WTC11 (cell line): Measurements from ENCODE around the gene CDX1. TPM values are rescaled to one million over a fixed set of nuclear protein-coding genes. Genes with fewer than 3 reads are reported as not detected.

Source experiments
- ATAC-seq: fragments of 200-7000 bp; cut with Tn5 transposase; 2 replicates; pipeline ENCODE4 v1.10.0; 2021; ENCODE audit warnings: mild to moderate bottlenecking, moderate library complexity
- Bru-seq: library from RNA; stranded (reverse); fragments of 400-500 nt; gene quantifications from one replicate; lab custom pipeline; 2021; lab: Mats Ljungman, UMichigan
- CTCF ChIA-PET: fragments of 300-600 bp; sonication (Branson Sonifier 250); formaldehyde crosslinking; loops from one replicate; lab custom pipeline; 2021; ENCODE audit warnings: antibody characterized with exemption; lab: Charles Lee
- POLR2A ChIA-PET: fragments of 350-600 bp; sonication (Branson Sonifier 250); formaldehyde crosslinking; loops from one replicate; lab custom pipeline; 2021; ENCODE audit warnings: antibody characterized with exemption; lab: Charles Lee
- DNase-seq: peaks from one replicate; pipeline ENCODE4 v3.0.0; 2021; ENCODE audit warnings: low spot score
- H3K27ac Mint-ChIP-seq: 2 replicates; pipeline ENCODE4 v1.8.0; 2021; ENCODE audit warnings: mixed read lengths
- H3K27me3 Mint-ChIP-seq: 2 replicates; pipeline ENCODE4 v1.8.0; 2021; ENCODE audit warnings: low read depth, mild to moderate bottlenecking, moderate library complexity, mixed read lengths
- H3K36me3 Mint-ChIP-seq: 2 replicates; pipeline ENCODE4 v1.8.0; 2021; ENCODE audit warnings: mixed read lengths
- H3K4me1 Mint-ChIP-seq: 2 replicates; pipeline ENCODE4 v1.8.0; 2022; ENCODE audit warnings: mixed read lengths
- H3K4me3 Mint-ChIP-seq: 2 replicates; pipeline ENCODE4 v1.8.0; 2021; ENCODE audit warnings: mild to moderate bottlenecking, moderate library complexity, mixed read lengths
- H3K9me3 Mint-ChIP-seq: 2 replicates; pipeline ENCODE4 v1.8.0; 2021; ENCODE audit warnings: mixed read lengths
- CREM ChIP-seq: sonication (generic); formaldehyde crosslinking; IDR thresholded peaks from 2 replicates; pipeline ENCODE4 v1.8.1; 2022; ENCODE audit warnings: mild to moderate bottlenecking, missing genetic modification reagents, moderate library complexity
- ETV6 ChIP-seq: sonication (generic); formaldehyde crosslinking; IDR thresholded peaks from 2 replicates; pipeline ENCODE4 v1.8.1; 2022; ENCODE audit warnings: mild to moderate bottlenecking, missing genetic modification reagents
- HMGA2 ChIP-seq: fragments of 250-450 bp; sonication (Bioruptor Pico); IDR thresholded peaks from 2 replicates; pipeline ENCODE4 v1.4.0; 2021; ENCODE audit warnings: mild to moderate bottlenecking, moderate library complexity
- JUN ChIP-seq: sonication (generic); formaldehyde crosslinking; IDR thresholded peaks from 2 replicates; pipeline ENCODE4 v1.8.0; 2023; ENCODE audit warnings: mild to moderate bottlenecking, missing genetic modification reagents
- MXD4 ChIP-seq: fragments of 250-450 bp; sonication (Bioruptor Pico); IDR thresholded peaks from 2 replicates; pipeline ENCODE4 v1.8.0; 2021; ENCODE audit warnings: mild to moderate bottlenecking, moderate library complexity, borderline replicate concordance
- MYBL2 ChIP-seq: sonication (generic); formaldehyde crosslinking; IDR thresholded peaks from 2 replicates; pipeline ENCODE4 v1.8.1; 2023; ENCODE audit warnings: mild to moderate bottlenecking, moderate library complexity, missing genetic modification reagents
- OVOL2 ChIP-seq: fragments of 250-450 bp; sonication (Bioruptor Pico); IDR thresholded peaks from 2 replicates; pipeline ENCODE4 v1.9.0; 2021; ENCODE audit warnings: mild to moderate bottlenecking, borderline replicate concordance
- SMAD3 ChIP-seq: sonication (generic); formaldehyde crosslinking; IDR thresholded peaks from 2 replicates; pipeline ENCODE4 v1.8.0; 2022; ENCODE audit warnings: missing genetic modification reagents, mild to moderate bottlenecking, borderline replicate concordance
- SP1 ChIP-seq: sonication (generic); formaldehyde crosslinking; conservative IDR thresholded peaks from 2 replicates; pipeline ENCODE4 v1.8.1; 2022; ENCODE audit warnings: missing genetic modification reagents
- TEAD1 ChIP-seq: sonication (generic); formaldehyde crosslinking; IDR thresholded peaks from 2 replicates; pipeline ENCODE4 v1.8.0; 2022; ENCODE audit warnings: mild to moderate bottlenecking, missing genetic modification reagents
- long read RNA-seq, 3 experiments: library from RNA in 1 of 3; library from capped mRNA in 1 of 3; library from polyadenylated mRNA in 1 of 3; unstranded in 2 of 3; stranded (forward) in 1 of 3; transcript quantifications; one replicate each; pipeline ENCODE4 v2.0.0, GENCODE V29; 2021
- total RNA-seq: library from RNA; stranded (reverse); gene quantifications from 3 replicates; pipeline ENCODE4 v1.2.3, GENCODE V29; 2021
- TF ChIP-seq, protein P1 (sequence below): sonication (generic); formaldehyde crosslinking; conservative IDR thresholded peaks from 2 replicates; pipeline ENCODE4 v1.8.1; 2023; ENCODE audit warnings: mild to moderate bottlenecking, low read depth, missing genetic modification reagents, moderate library complexity
- TF ChIP-seq, protein P2 (sequence below): fragments of 250-450 bp; sonication (Bioruptor Pico); IDR thresholded peaks from 2 replicates; pipeline ENCODE4 v2.1.2; 2022; ENCODE audit warnings: mild to moderate bottlenecking, moderate library complexity
- TF ChIP-seq, protein P3 (sequence below): sonication (generic); formaldehyde crosslinking; IDR thresholded peaks from 2 replicates; pipeline ENCODE4 v1.8.1; 2022; ENCODE audit warnings: low read depth, mild to moderate bottlenecking, moderate library complexity, missing genetic modification reagents, borderline replicate concordance
- TF ChIP-seq, protein P4 (sequence below): fragments of 250-450 bp; sonication (Bioruptor Pico); IDR thresholded peaks from 2 replicates; pipeline ENCODE4 v1.9.0; 2021; ENCODE audit warnings: mild to moderate bottlenecking
- TF ChIP-seq, protein P5 (sequence below): sonication (generic); formaldehyde crosslinking; IDR thresholded peaks from 2 replicates; pipeline ENCODE4 v1.8.0; 2022; ENCODE audit warnings: mild to moderate bottlenecking, missing genetic modification reagents

CDX1 gene
- total RNA-seq (0.09 to 0.14 TPM (median 0.13 TPM) in 3 replicates), Bru-seq, nascent RNA (percentile 5 among the genes with signal in this experiment)
- long read RNA-seq, experiment 1 = 0 reads
- long read RNA-seq, experiment 2 = 0 reads
- long read RNA-seq, experiment 3 = 0 reads

DNA sequence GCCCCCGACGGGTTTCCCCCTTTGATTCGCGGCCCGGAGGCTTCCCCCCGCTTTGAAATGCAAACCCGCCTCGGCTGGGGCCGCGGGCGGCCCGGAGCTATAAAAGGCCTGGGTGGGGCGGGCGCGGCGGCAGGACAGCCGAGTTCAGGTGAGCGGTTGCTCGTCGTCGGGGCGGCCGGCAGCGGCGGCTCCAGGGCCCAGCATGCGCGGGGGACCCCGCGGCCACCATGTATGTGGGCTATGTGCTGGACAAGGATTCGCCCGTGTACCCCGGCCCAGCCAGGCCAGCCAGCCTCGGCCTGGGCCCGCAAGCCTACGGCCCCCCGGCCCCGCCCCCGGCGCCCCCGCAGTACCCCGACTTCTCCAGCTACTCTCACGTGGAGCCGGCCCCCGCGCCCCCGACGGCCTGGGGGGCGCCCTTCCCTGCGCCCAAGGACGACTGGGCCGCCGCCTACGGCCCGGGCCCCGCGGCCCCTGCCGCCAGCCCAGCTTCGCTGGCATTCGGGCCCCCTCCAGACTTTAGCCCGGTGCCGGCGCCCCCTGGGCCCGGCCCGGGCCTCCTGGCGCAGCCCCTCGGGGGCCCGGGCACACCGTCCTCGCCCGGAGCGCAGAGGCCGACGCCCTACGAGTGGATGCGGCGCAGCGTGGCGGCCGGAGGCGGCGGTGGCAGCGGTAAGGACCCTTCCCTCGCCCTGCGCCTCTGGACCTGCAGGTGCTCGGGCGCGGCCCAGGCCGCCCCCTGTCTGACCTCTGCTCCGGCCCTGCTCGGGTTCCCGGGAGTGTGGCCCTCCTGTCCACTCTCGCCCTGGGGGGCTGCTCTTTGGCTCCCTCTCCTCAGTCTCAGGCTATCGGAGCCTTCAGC, at the start of gene CDX1:
CDX1 (plus strand) TSS at position 129 of the 862 bp plus-strand sequence; CDS start at position 228, 99 bp downstream.
- H3K4me3 Mint-ChIP-seq = peak within 1 kb of the TSS; percentile 55
- DNase-seq (peak; percentile 59), ATAC-seq (peak; percentile 21)
- no peaks in the 10 kb centered on the region for H3K9me3 Mint-ChIP-seq
- H3K36me3 Mint-ChIP-seq = no peaks in the 10 kb centered on the region
- H3K27ac Mint-ChIP-seq = no peak within 1 kb of the TSS
- CTCF ChIA-PET = interaction anchor here (0.6 to 1.9 kb wide), 9 partner anchors 8 to 391 kb away, joined by 3 to 10 read pairs (median 3); no protein-coding TSS in a partner anchor
- H3K27me3 Mint-ChIP-seq = peaks cover 93% of the 10 kb centered on the region
- POLR2A ChIA-PET = interaction anchor here (0.7 kb wide), 2 partner anchors 84 to 1287 kb away, joined by 3 read pairs; no protein-coding TSS in a partner anchor
- TF ChIP-seq, protein P1, sequence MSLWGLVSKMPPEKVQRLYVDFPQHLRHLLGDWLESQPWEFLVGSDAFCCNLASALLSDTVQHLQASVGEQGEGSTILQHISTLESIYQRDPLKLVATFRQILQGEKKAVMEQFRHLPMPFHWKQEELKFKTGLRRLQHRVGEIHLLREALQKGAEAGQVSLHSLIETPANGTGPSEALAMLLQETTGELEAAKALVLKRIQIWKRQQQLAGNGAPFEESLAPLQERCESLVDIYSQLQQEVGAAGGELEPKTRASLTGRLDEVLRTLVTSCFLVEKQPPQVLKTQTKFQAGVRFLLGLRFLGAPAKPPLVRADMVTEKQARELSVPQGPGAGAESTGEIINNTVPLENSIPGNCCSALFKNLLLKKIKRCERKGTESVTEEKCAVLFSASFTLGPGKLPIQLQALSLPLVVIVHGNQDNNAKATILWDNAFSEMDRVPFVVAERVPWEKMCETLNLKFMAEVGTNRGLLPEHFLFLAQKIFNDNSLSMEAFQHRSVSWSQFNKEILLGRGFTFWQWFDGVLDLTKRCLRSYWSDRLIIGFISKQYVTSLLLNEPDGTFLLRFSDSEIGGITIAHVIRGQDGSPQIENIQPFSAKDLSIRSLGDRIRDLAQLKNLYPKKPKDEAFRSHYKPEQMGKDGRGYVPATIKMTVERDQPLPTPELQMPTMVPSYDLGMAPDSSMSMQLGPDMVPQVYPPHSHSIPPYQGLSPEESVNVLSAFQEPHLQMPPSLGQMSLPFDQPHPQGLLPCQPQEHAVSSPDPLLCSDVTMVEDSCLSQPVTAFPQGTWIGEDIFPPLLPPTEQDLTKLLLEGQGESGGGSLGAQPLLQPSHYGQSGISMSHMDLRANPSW = no peak
- TF ChIP-seq HMGA2 (CRISPR knock-in tag) = no peak
- TF ChIP-seq SP1 (CRISPR knock-in tag) = 0 out of 2 replicates have a peak, but pooled peaks have one; percentile 19
- no peak for TF ChIP-seq MYBL2 (CRISPR knock-in tag)
- TF ChIP-seq ETV6 (CRISPR knock-in tag) = no peak
- TF ChIP-seq, protein P2, sequence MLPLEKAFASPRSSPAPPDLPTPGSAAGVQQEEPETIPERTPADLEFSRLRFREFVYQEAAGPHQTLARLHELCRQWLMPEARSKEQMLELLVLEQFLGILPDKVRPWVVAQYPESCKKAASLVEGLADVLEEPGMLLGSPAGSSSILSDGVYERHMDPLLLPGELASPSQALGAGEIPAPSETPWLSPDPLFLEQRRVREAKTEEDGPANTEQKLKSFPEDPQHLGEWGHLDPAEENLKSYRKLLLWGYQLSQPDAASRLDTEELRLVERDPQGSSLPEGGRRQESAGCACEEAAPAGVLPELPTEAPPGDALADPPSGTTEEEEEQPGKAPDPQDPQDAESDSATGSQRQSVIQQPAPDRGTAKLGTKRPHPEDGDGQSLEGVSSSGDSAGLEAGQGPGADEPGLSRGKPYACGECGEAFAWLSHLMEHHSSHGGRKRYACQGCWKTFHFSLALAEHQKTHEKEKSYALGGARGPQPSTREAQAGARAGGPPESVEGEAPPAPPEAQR (CRISPR knock-in tag) = no peak
- TF ChIP-seq CREM = no peak
- no peak for TF ChIP-seq MXD4 (CRISPR knock-in tag)
- TF ChIP-seq, protein P3, sequence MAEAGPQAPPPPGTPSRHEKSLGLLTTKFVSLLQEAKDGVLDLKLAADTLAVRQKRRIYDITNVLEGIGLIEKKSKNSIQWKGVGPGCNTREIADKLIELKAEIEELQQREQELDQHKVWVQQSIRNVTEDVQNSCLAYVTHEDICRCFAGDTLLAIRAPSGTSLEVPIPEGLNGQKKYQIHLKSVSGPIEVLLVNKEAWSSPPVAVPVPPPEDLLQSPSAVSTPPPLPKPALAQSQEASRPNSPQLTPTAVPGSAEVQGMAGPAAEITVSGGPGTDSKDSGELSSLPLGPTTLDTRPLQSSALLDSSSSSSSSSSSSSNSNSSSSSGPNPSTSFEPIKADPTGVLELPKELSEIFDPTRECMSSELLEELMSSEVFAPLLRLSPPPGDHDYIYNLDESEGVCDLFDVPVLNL = no peak
- peaks cover 24% of the 10 kb centered on the region for H3K4me1 Mint-ChIP-seq

DNA sequence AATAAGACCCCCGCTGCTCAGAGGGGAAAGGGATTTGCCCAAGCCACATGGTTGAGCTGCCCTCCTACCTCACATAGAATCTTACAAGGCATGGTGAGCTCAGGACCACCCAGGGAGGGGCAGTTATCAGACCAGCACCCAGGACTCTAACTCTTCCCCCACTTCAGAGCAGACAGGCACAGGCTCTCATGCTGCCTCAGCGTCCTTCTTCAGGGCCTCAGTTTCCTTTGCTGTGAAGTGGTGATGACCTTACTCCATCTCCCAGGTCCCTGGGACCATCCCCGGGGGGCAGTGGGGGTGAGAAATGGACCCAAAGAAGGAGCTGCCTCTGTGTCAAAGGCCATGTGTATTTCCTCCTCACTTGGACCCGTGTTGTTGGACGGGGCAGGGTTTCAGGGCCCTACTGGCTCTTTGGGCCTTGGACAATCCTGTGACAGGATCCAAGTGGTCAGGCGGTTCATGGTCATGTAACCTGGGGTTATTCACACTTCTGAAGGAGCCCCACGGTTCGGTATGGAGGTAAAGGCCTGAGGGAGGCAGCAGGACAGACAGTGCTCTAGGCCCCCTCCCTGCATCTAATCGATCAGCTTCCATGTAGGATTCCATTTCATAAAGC, 48.5 kb upstream of the CDX1 start:
- H3K4me1 Mint-ChIP-seq = peaks cover 13% of the 10 kb centered on the region
- H3K4me3 Mint-ChIP-seq = no peak overlapping the region
- H3K9me3 Mint-ChIP-seq = no peaks in the 10 kb centered on the region
- ChIA-PET CTCF (interaction anchor here (1.0 kb wide), 1 partner anchor 100 kb away, joined by 3 read pairs; no protein-coding TSS in a partner anchor), POLR2A (no interaction called here)
- no peaks in the 10 kb centered on the region for H3K36me3 Mint-ChIP-seq
- no peaks in the 10 kb centered on the region for H3K27me3 Mint-ChIP-seq
- ATAC-seq (no peak), DNase-seq (no peak)
- no peak for TF ChIP-seq JUN (CRISPR knock-in tag)
- no peak for TF ChIP-seq SP1 (CRISPR knock-in tag)
- TF ChIP-seq, protein P4, sequence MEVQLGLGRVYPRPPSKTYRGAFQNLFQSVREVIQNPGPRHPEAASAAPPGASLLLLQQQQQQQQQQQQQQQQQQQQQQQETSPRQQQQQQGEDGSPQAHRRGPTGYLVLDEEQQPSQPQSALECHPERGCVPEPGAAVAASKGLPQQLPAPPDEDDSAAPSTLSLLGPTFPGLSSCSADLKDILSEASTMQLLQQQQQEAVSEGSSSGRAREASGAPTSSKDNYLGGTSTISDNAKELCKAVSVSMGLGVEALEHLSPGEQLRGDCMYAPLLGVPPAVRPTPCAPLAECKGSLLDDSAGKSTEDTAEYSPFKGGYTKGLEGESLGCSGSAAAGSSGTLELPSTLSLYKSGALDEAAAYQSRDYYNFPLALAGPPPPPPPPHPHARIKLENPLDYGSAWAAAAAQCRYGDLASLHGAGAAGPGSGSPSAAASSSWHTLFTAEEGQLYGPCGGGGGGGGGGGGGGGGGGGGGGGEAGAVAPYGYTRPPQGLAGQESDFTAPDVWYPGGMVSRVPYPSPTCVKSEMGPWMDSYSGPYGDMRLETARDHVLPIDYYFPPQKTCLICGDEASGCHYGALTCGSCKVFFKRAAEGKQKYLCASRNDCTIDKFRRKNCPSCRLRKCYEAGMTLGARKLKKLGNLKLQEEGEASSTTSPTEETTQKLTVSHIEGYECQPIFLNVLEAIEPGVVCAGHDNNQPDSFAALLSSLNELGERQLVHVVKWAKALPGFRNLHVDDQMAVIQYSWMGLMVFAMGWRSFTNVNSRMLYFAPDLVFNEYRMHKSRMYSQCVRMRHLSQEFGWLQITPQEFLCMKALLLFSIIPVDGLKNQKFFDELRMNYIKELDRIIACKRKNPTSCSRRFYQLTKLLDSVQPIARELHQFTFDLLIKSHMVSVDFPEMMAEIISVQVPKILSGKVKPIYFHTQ = no peak
- TF ChIP-seq TEAD1 (CRISPR knock-in tag) = no peak
- TF ChIP-seq CREM = no peak
- TF ChIP-seq SMAD3 (CRISPR knock-in tag) = no peak
- TF ChIP-seq, protein P5, sequence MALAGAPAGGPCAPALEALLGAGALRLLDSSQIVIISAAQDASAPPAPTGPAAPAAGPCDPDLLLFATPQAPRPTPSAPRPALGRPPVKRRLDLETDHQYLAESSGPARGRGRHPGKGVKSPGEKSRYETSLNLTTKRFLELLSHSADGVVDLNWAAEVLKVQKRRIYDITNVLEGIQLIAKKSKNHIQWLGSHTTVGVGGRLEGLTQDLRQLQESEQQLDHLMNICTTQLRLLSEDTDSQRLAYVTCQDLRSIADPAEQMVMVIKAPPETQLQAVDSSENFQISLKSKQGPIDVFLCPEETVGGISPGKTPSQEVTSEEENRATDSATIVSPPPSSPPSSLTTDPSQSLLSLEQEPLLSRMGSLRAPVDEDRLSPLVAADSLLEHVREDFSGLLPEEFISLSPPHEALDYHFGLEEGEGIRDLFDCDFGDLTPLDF (CRISPR knock-in tag) = no peak
- no peak for TF ChIP-seq OVOL2 (CRISPR knock-in tag)
- H3K27ac Mint-ChIP-seq = no peak overlapping the region
